ENCODE data around the gene WIZ.
"Not testable (repeated sequence)": the region's sequence is repeated elsewhere in the genome, so short reads cannot be mapped to it uniquely, and the experiment has no call there.

The WIZ gene

GRCh38 chr19:15449620-15450527, at the start of gene WIZ:
Gene WIZ, minus strand, starts transcription at chr19:15449956. Its CDS starts 1,649 bp downstream, at chr19:15448307.
- DNase-seq, result peak; percentile 91

DNA sequence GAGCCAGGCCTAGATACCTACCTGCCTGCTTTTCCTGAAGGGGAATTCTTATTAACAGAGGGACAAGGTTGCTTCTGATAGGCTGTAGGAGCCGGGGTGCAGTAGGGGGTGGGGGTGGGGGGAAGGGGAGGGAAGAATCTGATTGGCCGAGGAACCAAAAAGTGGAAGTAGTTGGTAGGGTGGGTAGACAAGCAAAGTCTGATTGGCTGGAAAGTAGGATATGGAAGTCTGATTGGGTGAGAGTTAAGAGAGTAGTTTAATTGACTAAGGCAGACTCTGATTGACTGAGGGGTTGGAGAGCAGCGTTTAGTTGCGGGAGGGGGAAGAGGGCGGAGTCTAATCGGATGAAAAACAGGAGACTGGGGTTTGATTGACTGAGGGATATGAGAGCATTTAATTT, 49.2 kb upstream of the WIZ start:
- DNase-seq, result no peak

DNA sequence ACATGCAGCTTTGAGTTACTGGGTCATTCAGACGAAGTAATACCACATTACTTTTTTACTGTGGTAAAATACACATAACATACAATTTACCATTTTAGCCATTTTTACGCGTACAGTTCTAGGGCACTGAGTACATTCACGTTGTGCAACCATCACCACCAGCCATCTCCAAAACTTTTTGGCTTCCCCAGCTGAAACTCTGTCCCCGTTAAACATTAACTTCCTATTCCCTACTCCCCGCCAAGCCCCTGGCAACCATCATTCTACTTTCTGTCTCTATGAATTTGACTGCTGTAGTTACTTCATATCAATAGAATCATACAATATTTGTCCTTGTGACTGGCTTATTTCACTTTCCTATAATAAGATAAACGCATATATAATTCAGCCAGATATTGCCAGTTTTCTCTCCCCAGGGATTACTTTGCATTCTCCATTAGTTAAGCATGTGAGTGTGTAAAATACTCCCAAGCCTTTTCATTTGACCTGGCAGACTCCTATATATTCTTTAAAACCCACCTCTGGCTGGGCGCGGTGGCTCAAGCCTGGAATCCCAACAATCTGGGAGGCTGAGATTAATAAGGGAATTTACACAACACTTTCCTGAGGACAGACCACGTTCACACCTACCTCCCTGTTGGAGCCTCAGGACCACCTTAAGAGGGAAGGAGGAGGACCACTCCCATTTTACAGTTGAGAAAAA, 48.6 kb upstream of the WIZ start:
- no peak for DNase-seq

- no peak for DNase-seq
Observed at GRCh38 chr19:15495151-15495550, 45.4 kb upstream of the WIZ start.

DNA sequence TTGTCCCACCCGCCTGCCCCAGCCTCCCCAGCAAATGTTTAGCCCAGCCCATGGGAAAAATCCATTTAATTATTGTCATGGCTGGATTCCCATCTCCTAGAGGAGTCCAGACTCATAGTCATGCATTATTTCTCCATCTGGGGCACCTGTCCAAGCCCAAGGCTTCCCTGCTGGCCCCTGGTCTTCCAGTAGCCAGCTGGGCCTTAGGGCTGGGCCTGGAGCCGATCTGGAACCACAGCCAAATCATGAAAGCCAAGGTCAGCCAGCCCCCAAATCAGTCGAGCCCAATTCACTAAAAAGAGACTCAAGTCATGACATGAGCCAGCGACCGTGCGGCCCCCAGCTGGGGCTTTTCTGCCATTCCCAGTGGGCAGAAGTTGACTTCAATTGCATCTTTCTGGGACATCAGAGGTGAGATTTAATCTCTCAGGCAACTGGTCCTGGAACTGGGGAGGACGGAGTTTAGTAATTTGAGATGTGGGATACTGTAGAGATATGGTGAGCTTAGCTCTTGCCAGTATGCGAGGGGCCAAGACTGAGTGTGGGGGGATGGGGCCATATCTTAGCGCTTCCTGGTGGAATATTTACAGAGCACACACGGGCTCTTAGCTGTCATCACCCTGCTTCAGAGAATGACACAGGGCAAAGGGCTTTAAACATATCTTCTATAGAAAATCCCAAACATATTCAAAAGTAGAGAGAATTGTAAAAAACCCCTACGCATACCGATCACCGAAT, 38.9 kb upstream of the WIZ start:
- no peak for DNase-seq

DNA sequence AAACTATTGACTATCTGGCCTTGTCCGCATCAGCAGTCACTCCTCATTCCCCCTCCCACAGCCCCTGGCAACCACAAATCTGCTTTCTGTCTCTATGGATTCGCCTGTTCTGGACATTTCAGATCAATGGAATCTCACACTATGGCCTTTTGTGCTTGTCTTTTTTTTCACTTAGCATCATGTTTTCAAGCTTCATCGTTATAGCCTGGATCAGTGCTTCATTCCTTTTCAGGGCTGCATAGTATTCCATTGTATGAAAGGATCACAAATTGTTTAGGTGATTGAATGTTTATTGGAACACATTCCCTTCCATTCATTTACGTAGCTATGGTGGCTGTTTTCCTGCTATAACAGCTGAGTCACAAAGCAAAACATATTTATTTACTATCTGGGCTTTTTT, 37.3 kb upstream of the WIZ start:
- no peak for DNase-seq

DNA sequence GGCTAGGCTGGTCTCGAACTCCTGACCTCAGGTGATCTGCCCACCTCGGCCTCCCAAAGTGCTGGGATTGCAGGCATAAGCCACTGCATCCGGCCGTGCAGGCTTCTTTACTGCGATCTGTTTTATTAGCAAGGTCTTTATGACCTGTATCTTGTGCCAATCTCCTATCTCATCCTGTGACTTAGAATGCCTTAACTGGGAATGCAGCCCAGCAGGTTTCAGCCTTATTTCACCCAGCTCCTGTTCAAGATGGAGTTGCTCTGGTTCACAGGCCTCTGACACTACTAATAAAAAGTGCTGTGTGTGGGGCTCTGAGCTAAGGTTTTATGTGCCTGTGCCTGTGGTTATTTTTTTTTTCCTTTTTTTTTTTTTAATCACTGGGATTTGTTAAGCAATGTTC, 36.0 kb upstream of the WIZ start:
- DNase-seq, result not testable (repeated sequence)

GRCh38 chr19:15480996-15481395, 31.2 kb upstream of the WIZ start:
- DNase-seq, result not testable (repeated sequence)

- no peak for DNase-seq
Observed at GRCh38 chr19:15479391-15480345, 29.9 kb upstream of the WIZ start, which contains the start of gene PGLYRP2. Gene PGLYRP2, minus strand, starts transcription at chr19:15479501. Its CDS starts 130 bp downstream, at chr19:15479371.

DNA sequence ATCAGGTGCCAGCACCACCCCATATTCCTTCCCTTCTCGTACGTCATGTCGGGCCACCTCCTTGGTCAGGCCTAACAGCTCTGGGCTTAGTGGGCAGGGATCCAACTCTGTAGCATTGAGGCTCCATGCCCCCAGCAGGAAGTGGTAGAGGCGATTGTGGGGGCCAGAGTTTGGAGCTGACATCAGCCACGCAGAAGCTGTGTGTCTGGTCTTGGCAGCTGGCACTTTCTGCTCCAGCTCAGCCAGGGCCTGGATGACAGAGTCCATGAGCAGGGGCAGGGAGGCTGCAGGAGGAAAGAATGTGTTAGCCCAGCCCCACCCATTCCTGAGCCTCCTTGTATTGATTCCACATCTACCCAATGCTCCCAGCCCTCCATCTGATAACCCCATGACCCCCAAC, 26.6 kb upstream of the WIZ start:
- DNase-seq, result no peak

GRCh38 chr19:15475611-15476010, 25.9 kb upstream of the WIZ start:
- DNase-seq, result no peak

GRCh38 chr19:15475169-15475568, 25.4 kb upstream of the WIZ start:
- no peak for DNase-seq

DNA sequence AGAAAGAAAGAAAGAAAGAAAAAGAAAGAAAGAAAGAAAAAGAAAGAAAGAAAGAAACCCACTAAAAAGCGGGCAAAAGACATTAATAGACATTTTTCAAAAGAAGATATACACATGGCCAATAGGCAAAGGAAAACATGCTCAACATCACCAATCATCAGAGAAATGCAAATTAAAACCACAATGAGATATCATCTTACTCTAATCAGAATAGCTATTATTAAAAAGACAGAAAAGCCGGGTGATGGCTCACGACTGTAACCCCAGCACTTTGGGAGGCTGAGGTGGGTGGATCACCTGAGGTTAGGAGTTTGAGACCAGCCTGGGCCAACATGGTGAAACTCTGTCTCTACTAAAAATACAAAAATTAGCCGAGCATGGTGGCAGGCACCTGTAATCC, 24.1 kb upstream of the WIZ start:
- DNase-seq, result not testable (repeated sequence)

DNA sequence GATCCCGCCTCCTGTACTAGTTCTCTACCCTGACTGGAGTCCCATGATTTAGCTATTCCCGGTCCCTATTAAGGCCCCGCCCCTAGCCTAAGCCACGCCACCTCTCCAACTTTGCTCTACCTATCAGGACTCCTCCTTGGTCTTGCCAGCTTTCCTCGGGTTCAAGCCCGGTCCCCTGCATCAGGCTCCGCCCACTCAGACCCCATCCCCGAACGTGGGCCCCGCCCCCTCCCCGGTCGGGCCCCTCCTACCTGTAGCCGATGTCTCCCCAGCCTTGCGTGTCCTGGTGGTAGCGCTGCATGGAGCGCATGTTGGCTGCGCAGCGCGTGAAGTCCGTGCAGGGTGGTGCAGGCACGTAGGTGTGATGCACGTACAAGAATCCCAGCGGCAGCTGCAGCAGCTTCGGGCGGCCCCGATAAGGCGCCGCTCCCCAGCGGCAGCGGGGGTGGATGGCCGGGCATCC, 21.9 kb upstream of the WIZ start:
- no peak for DNase-seq

DNA sequence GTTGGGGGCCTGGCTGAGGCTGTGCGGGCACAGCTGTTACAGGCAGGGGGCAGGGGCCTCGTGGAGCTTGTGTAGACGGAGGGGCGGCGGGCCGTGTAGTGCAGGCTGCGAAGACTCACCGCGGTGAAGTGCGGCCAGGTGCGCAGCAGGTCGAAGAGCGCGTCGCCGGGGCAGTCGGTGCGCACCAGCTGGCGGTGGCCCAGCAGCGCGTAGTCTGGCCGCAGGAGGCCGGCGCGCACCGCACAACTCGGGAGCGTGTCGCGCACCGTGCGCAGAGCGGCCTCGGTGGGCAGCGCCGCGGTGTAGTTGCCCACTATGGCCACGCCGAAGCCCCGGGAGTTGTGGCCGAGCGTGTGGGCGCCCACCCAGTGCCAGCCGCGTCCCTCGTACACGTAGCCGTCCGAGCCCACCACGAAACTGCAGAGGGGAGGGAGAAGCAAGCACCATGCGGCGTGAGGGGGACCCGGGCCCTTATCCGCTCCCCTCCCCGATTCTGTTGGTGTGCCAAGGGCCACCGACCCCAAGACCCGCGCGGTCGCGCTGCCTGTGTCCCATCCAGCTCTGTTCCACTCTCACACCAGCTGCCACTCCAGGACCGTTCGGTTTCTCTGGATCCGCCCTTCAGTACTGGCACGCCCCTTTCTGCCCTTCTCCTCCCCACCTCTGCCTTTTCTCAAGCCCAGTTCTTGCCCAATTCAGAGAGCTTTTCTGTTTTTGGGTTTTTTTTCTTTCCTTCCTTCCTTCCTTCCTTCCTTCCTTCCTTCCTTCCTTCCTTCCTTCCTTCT, 19.9 kb upstream of the WIZ start:
- no peak for DNase-seq

DNA sequence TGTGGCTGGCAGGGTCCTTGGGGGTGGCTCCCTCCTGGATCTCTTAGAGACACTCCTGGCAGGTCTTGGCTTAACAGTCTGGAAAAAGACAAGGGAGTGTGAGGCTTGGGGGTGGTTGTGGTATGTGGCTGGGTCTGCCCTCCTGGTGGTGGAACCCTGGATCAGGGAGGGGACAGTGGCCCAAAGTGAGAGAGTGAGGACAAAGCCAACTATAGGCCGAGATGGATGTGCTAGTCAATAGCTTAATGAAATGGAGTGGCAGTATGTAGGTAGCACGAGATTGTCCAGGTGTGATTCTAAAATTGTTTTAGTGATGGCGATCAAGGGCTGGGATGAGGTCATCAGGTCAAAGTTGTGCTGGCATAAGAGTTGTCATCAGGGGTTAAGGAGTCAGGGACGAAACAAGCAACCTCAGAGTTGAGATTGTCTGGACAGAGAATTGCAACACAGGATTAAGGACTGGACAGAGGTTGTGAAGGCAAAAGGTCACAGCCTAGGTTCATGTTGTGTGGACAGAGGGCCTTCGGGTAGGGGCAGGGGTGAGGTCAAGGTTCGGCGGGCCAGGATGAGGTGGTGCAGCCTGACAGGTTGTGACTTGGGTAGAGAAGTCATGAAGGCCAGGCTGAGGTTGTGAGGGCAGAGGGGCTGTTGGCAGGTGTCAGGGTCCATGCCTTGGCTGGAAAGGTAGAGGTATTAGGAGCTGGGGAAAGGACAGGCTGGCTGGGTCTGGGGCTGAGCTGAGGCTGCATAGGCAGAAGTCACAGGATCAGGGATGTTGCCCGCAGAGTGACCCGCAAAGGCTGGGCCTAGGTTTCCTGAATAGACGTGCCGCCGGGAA, 19.1 kb upstream of the WIZ start:
- DNase-seq, result no peak

DNA sequence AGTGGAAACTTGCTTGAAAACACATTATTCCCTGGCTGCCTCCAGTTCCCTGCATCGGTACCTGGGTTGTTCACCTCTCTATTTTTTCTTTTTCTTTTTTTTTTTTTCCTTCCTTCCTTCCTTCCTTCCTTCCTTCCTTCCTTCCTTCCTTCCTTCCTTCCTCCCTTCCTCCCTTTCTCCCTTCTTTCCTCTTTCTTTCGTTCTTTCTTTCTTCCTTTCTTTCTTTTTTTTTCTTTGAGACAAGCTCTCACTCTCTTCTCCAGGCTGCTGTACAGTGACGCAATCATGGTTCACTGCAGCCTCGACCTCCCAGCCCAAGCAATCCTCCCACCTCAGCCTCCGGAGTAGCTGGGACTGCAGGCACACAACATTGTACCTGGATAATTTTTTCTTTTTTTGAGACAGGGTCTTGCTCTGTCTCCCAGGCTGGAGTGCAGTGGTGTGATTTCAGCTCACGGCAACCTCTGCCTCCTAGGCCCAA, 18.0 kb upstream of the WIZ start:
- DNase-seq, result no peak

- DNase-seq, result no peak
Observed at GRCh38 chr19:15466851-15467733, 17.3 kb upstream of the WIZ start.
